Right lobe of liver (tissue), 4 donors: Measurements from ENCODE around the gene LDLRAD4.

Experiments used
- CTCF ChIP-seq, 4 donors: fragments of 200-600 bp in 3 of 4; fragments of 450-650 bp in 1 of 4; IDR thresholded peaks; one replicate each; pipeline versions ENCODE4 v1.5.1 to v1.8.0; 2016 to 2022; ENCODE audit warnings: antibody characterized with exemption in 4 of 4, mild to moderate bottlenecking in 2 of 4
- POLR2A ChIP-seq: fragments of 450-650 bp; IDR thresholded peaks from one replicate; pipeline ENCODE4 v1.6.1; 2017; ENCODE audit warnings: antibody characterized with exemption, mild to moderate bottlenecking
- donor health status: DM: no; HTN: no; CAD: no.
- donor health status: DM: no; HTN: no; CAD: no.
- donor health status: DM: no; HTN: yes; CAD: no.

GRCh38 chr18:13614641-13615288 lies 396.2 kb downstream of the LDLRAD4 start:
- TF ChIP-seq CTCF (IDR thresholded peaks at IDR 0.05) = no peak
- no peak for TF ChIP-seq POLR2A
